Left ventricle myocardium inferior (tissue), 1 donor: ENCODE data around the gene DLST. TPM values are rescaled to one million over a fixed set of nuclear protein-coding genes. Genes with fewer than 3 reads are reported as not detected.
"Not testable (repeated sequence)": the region's sequence is repeated elsewhere in the genome, so short reads cannot be mapped to it uniquely, and the experiment has no call there.

Experiments
- DNase-seq: peaks from one replicate; pipeline ENCODE4 v3.0.0-alpha.2; 2020
- H3K27ac ChIP-seq: fragments of 200-600 bp; replicated peaks from 2 replicates; pipeline ENCODE4 v1.8.0; 2021
- H3K27me3 ChIP-seq: fragments of 200-600 bp; 2 replicates; pipeline ENCODE4 v1.8.0; 2021; ENCODE audit warnings: low read depth
- H3K36me3 ChIP-seq: fragments of 200-600 bp; 2 replicates; pipeline ENCODE4 v1.8.0; 2021
- H3K4me1 ChIP-seq: fragments of 200-600 bp; 2 replicates; pipeline ENCODE4 v1.8.0; 2021
- H3K4me3 ChIP-seq: fragments of 200-600 bp; 2 replicates; pipeline ENCODE4 v1.8.0; 2021; ENCODE audit warnings: mild to moderate bottlenecking, moderate library complexity
- H3K9me3 ChIP-seq: fragments of 200-600 bp; replicated peaks from 2 replicates; pipeline ENCODE4 v1.8.0; 2021
- intact Hi-C: fragments of 100-400 bp; cut with micrococcal nuclease; formaldehyde crosslinking; loops from one replicate; pipeline ENCODE4 v1.11.0; 2022
- total RNA-seq: library from RNA; stranded (reverse); fragmentation: NEBNext Ultra II Directional; extraction: Animal tissue kit (Norgen Biotek cat#: 25700); gene quantifications from one replicate; pipeline ENCODE4 v1.2.1, GENCODE V29; 2021
- TF ChIP-seq, protein P1 (sequence below): fragments of 200-600 bp; IDR thresholded peaks from 2 replicates; pipeline ENCODE4 v1.8.0; 2021; ENCODE audit warnings: antibody characterized with exemption, mild to moderate bottlenecking, borderline replicate concordance
- donor health status: DM: no; HTN: yes; CAD: no; lungs with severe emphysema.

The DLST gene
- total RNA-seq, 1 donor from 2014 or later: 230 TPM

GRCh38 chr14:74932401-74932901 is 50.7 kb downstream of the DLST start:
- no peaks in the 10 kb centered on the region for H3K36me3 ChIP-seq
- TF ChIP-seq, protein P1, sequence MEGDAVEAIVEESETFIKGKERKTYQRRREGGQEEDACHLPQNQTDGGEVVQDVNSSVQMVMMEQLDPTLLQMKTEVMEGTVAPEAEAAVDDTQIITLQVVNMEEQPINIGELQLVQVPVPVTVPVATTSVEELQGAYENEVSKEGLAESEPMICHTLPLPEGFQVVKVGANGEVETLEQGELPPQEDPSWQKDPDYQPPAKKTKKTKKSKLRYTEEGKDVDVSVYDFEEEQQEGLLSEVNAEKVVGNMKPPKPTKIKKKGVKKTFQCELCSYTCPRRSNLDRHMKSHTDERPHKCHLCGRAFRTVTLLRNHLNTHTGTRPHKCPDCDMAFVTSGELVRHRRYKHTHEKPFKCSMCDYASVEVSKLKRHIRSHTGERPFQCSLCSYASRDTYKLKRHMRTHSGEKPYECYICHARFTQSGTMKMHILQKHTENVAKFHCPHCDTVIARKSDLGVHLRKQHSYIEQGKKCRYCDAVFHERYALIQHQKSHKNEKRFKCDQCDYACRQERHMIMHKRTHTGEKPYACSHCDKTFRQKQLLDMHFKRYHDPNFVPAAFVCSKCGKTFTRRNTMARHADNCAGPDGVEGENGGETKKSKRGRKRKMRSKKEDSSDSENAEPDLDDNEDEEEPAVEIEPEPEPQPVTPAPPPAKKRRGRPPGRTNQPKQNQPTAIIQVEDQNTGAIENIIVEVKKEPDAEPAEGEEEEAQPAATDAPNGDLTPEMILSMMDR: no peak
- H3K9me3 ChIP-seq: no peaks in the 10 kb centered on the region
- H3K27me3 ChIP-seq: no peaks in the 10 kb centered on the region
- DNase-seq: no peak
- no peak overlapping the region for H3K4me3 ChIP-seq
- peak overlapping the region; percentile 72 for H3K27ac ChIP-seq
- peaks cover 43% of the 10 kb centered on the region for H3K4me1 ChIP-seq
- intact Hi-C loops: no loop called here

GRCh38 chr14:74932936-74933335 is 51.2 kb downstream of the DLST start:
- H3K27ac ChIP-seq: peak overlapping the region; percentile 72
- H3K4me3 ChIP-seq, intact Hi-C loops: not testable (repeated sequence)

GRCh38 chr14:74934041-74934440 is 52.3 kb downstream of the DLST start:
- Histone ChIP-seq H3K9me3 (no peaks in the 10 kb centered on the region), H3K27ac (peak overlapping the region; percentile 72), H3K36me3 (no peaks in the 10 kb centered on the region), H3K4me3 (no peak overlapping the region), H3K27me3 (no peaks in the 10 kb centered on the region), H3K4me1 (peaks cover 51% of the 10 kb centered on the region)
- TF ChIP-seq, protein P1: no peak
- intact Hi-C loops: no loop called here
- DNase-seq: no peak

More at GRCh38 chr14:74932936-74933335, 51.2 kb downstream of the DLST start:
- not testable (repeated sequence) for H3K27me3 ChIP-seq, H3K36me3 ChIP-seq, DNase-seq, H3K9me3 ChIP-seq
- peaks cover 43% of the 10 kb centered on the region for H3K4me1 ChIP-seq

DNA sequence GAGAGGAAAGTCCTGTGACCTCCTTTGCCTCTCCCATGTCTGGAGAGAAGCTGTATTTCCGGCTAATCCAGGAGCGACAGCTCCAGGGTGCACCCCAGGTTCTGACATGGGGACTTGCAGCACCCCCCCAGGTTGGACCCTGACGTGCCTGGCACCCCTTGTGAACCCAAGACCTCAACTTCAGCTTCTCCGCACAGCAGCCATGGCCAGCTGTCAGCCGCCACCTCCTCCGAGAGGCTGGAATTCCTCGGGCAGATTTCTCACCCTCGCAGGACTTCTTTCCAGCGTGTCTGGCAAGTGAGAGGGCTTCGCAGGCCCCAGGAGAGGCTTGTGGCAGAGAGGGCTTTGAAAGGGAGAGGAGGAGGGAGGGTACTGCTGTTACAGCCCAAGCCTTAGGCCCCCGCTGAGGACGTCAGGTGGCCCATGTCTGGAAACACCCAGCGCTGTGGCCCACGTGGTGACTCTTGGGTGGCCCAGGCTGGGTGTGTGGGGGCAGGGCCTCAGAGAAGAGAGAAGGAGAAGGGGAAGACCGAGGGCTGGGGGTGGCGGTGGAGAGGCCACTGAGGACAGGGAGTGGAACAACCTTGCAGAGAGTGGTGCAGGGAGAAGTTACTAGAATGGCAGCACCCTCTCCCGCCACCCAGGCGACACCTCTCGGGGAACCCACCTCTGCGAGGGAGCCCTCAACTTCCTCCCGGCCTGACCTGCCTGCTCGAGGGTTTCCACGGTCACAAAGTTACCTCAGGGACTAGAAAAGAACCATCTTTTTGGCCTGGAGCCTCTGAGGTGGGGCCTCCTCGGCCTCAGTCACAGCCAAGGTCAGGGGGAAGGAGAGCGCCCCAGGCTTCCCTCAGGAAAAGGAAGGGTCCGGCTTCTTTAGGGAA is 53.0 kb downstream of the DLST start:
- H3K27ac ChIP-seq: peak overlapping the region; percentile 72
- H3K4me3 ChIP-seq: no peak overlapping the region
- H3K9me3 ChIP-seq: no peaks in the 10 kb centered on the region
- TF ChIP-seq, protein P1: no peak
- peaks cover 58% of the 10 kb centered on the region for H3K4me1 ChIP-seq
- DNase-seq: peak; percentile 58
- H3K27me3 ChIP-seq: no peaks in the 10 kb centered on the region
- no peaks in the 10 kb centered on the region for H3K36me3 ChIP-seq
- intact Hi-C loops: no loop called here

- TF ChIP-seq, protein P1: no peak
- H3K4me1 ChIP-seq: peaks cover 64% of the 10 kb centered on the region
These were observed 53.6 kb downstream of the DLST start for GRCh38 chr14:74935360-74935680.

GRCh38 chr14:74936151-74936550 is 54.4 kb downstream of the DLST start:
- H3K4me3 ChIP-seq: no peak overlapping the region
- H3K9me3 ChIP-seq: no peaks in the 10 kb centered on the region
- H3K27me3 ChIP-seq: no peaks in the 10 kb centered on the region
- intact Hi-C loops: no loop called here
- peaks cover 72% of the 10 kb centered on the region for H3K4me1 ChIP-seq
- DNase-seq: no peak
- no peak overlapping the region for H3K27ac ChIP-seq
- TF ChIP-seq, protein P1: no peak
- H3K36me3 ChIP-seq: no peaks in the 10 kb centered on the region

More at GRCh38 chr14:74935360-74935680, 53.6 kb downstream of the DLST start:
- Histone ChIP-seq H3K27me3 (no peaks in the 10 kb centered on the region), H3K4me3 (no peak overlapping the region), H3K9me3 (no peaks in the 10 kb centered on the region), H3K27ac (peak overlapping the region; percentile 72), H3K36me3 (no peaks in the 10 kb centered on the region)
- intact Hi-C loops: no loop called here
- peak; percentile 46 for DNase-seq
